ENCODE data around the gene ADAM12.
"Not testable (repeated sequence)": the region's sequence is repeated elsewhere in the genome, so short reads cannot be mapped to it uniquely, and the experiment has no call there.

The ADAM12 gene

GRCh38 chr10:126402721-126403695, 14.7 kb upstream of the ADAM12 start:
- DNase-seq: no peak

GRCh38 chr10:126400641-126401040, 12.4 kb upstream of the ADAM12 start:
- DNase-seq: no peak

- no peak for DNase-seq
Observed at GRCh38 chr10:126398924-126399323, 10.6 kb upstream of the ADAM12 start.

- DNase-seq: no peak
Observed at GRCh38 chr10:126398383-126398743, 10.1 kb upstream of the ADAM12 start.

- no peak for DNase-seq
Observed at GRCh38 chr10:126397640-126398382, 9.5 kb upstream of the ADAM12 start.

- no peak for DNase-seq
Observed at GRCh38 chr10:126397156-126397555, 8.9 kb upstream of the ADAM12 start.

- no peak for DNase-seq
Observed at GRCh38 chr10:126394948-126395347, 6.7 kb upstream of the ADAM12 start.

- DNase-seq: no peak
Observed at GRCh38 chr10:126393076-126393475, 4.8 kb upstream of the ADAM12 start.

- DNase-seq: no peak
Observed at GRCh38 chr10:126392469-126392868, 4.2 kb upstream of the ADAM12 start.

- no peak for DNase-seq
Observed at GRCh38 chr10:126392068-126392467, 3.8 kb upstream of the ADAM12 start.

- no peak for DNase-seq
Observed at GRCh38 chr10:126391192-126391885, 3.1 kb upstream of the ADAM12 start.

GRCh38 chr10:126390324-126390723, 2.0 kb upstream of the ADAM12 start:
- no peak for DNase-seq

GRCh38 chr10:126387041-126387921, 996 bp downstream of the ADAM12 start:
- DNase-seq: no peak

GRCh38 chr10:126384269-126384873, 3.9 kb downstream of the ADAM12 start:
- DNase-seq: no peak

GRCh38 chr10:126380352-126381076, 7.8 kb downstream of the ADAM12 start:
- no peak for DNase-seq

GRCh38 chr10:126379166-126379565, 9.1 kb downstream of the ADAM12 start:
- DNase-seq: not testable (repeated sequence)

GRCh38 chr10:126376956-126377355, 11.3 kb downstream of the ADAM12 start:
- DNase-seq: no peak

- DNase-seq: no peak
Observed at GRCh38 chr10:126375926-126376554, 12.2 kb downstream of the ADAM12 start.

- no peak for DNase-seq
Observed at GRCh38 chr10:126375299-126375698, 13.0 kb downstream of the ADAM12 start.

GRCh38 chr10:126374435-126374834, 13.8 kb downstream of the ADAM12 start:
- DNase-seq: no peak

GRCh38 chr10:126373972-126374371, 14.3 kb downstream of the ADAM12 start:
- DNase-seq: no peak

Data from NCI-H1436 treated with DMSO at 0.1 percent for 48 hours (cell line).